Fibroblast of pulmonary artery (primary cell): ENCODE data around the gene CDH7.

Experiments used
- DNase-seq: peaks from one replicate; pipeline ENCODE4 v3.0.0-alpha.2; 2010; ENCODE audit warnings: low read depth
- H3K4me3 ChIP-seq: replicated peaks from 2 replicates; pipeline ENCODE4 v1.5.1; 2011; ENCODE audit warnings: low read depth, mild to moderate bottlenecking, control low read depth, low read length, moderate library complexity
- CTCF ChIP-seq: IDR thresholded peaks from 2 replicates; pipeline ENCODE4 v1.5.1; 2011; ENCODE audit warnings: mild to moderate bottlenecking, control low read depth, low read length, inconsistent platforms; ENCODE audit errors: missing control alignments

CDH7 gene

GRCh38 chr18:65735155-65735554, 15.7 kb upstream of the CDH7 start:
- no peak overlapping the region for H3K4me3 ChIP-seq
- DNase-seq = no peak
- no peak for TF ChIP-seq CTCF

- TF ChIP-seq CTCF = no peak
- H3K4me3 ChIP-seq = no peak overlapping the region
- no peak for DNase-seq
Observed at GRCh38 chr18:65737471-65737955, 13.3 kb upstream of the CDH7 start.

- no peak overlapping the region for H3K4me3 ChIP-seq
- no peak for DNase-seq
- no peak for TF ChIP-seq CTCF
Observed at GRCh38 chr18:65746936-65747335, 3.9 kb upstream of the CDH7 start.

DNA sequence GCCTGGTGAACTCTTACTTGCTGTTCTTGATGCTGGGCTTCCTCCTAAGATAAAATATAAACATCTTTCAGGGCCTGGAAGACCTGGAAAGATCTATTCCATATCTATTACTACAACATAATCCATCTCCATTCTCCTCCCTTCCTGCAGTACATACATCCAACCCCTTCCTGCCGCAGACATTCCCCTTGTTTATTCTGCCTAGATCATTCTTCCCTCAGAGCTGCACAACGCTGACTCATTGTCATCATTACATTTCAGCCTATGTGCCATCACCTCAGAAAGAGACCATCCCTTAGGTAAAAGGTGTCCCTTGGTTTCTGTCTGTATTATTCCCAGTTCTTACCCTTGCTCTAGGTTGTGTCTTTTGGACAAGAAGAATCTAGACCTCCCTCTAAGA, 2.5 kb upstream of the CDH7 start:
- no peak for DNase-seq
- TF ChIP-seq CTCF = no peak
- H3K4me3 ChIP-seq = no peak overlapping the region

DNA sequence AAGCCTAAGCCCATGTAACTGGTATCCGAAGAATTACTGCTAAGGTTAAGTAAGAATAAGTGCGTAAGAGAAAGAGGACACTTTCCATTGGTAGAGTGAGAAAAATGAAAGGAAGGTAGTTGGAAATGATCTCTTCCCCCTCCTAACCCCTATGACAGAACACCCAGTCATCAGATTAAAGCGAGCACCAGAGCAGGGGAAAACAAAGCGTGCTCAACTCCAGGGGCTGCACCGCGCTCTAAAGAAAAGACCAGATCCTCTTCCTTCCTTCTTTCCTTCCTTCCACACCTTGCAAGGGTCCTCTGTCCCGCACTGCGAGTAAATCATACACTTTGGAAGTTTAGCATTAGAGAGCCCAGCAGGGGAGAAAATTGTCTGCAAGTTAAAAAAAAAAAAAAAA, 971 bp upstream of the CDH7 start:
- no peak for TF ChIP-seq CTCF
- no peak for DNase-seq
- H3K4me3 ChIP-seq = no peak overlapping the region

DNA sequence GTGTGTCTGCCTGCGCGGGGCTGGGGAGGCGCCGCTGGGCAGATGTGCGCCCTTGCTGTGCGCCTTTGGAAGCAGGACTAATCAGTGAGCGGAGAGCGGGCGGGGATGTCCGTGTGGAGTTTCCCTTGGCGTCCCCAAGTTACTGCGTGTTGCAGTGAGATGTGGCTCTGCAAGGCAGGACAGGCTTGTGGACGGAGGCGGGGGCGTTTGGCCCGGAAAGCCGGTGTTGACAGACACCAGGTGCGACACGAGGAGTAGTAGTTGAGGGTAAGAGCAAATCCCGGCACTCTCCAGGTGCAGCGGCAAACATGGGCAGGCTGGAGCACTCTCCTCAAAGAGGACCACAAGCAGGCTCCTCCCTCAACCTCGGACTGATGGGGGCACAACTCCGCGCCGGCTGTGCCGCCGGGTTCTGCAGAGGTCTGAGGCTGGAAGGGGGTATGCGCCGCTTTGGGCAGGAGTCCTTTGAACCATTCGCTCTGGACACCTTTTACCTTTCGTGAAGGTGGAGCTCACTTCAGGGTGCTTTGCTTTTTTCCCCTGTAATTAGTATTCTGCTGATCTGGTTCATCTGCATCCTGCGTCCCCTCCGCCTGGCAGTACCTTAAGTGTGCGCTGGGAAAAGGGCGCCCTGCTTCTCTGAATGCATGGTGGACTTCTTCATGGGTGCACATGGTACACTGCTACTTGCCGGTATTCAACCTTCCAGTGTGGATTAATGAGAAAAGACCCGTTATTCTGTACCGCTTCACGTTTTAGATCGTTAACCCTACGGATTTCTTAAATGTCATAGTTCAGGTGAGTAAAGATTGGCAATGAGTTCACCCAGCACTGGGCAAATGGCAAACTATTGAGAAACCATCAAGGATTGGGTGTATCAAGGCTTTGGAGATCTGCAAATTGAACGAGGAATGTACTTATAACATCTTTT, 608 bp downstream of the CDH7 start:
- TF ChIP-seq CTCF = no peak
- no peak overlapping the region for H3K4me3 ChIP-seq
- DNase-seq = no peak
